NB4 (cell line): ENCODE data around the gene ZSCAN16.
A peak's percentile ranks its signal among the peaks of the same experiment; 100 is the strongest.
"Not testable (repeated sequence)": the region's sequence is repeated elsewhere in the genome, so short reads cannot be mapped to it uniquely, and the experiment has no call there.

Experiments
- DNase-seq: peaks from one replicate; pipeline ENCODE4 v3.0.0; 2010; ENCODE audit warnings: low read depth
- H3K4me3 ChIP-seq: one replicate; pipeline ENCODE4 v1.5.1; 2011; ENCODE audit warnings: mild to moderate bottlenecking, low read depth, low read length, moderate library complexity
- CTCF ChIP-seq: IDR thresholded peaks from one replicate; pipeline ENCODE4 v1.5.1; 2012; ENCODE audit warnings: low read depth, low read length
- MAX ChIP-seq: IDR thresholded peaks from 2 replicates; pipeline ENCODE4 v1.6.1; 2011; ENCODE audit warnings: low read depth, low read length
- MYC ChIP-seq: IDR thresholded peaks from 2 replicates; pipeline ENCODE4 v1.6.1; 2011; ENCODE audit warnings: low read depth, low read length
- POLR2A ChIP-seq: IDR thresholded peaks from 2 replicates; pipeline ENCODE4 v1.6.1; 2011; ENCODE audit warnings: mild to moderate bottlenecking; ENCODE audit not compliant: insufficient read length; ENCODE audit errors: extremely low read depth

ZSCAN16 gene

GRCh38 chr6:28124350-28124970 lies at the start of gene ZSCAN16:
Gene ZSCAN16, plus strand, starts transcription at chr6:28124609. Its CDS starts 835 bp downstream, at chr6:28125444.
- peak; percentile 89 for DNase-seq
- H3K4me3 ChIP-seq, result peak within 1 kb of the TSS; percentile 77
- TF ChIP-seq CTCF (no peak), POLR2A (peak; percentile 48), MAX (0 out of 2 replicates have a peak, but pooled peaks have one; percentile 30)

GRCh38 chr6:28078050-28078449 lies 46.4 kb upstream of the ZSCAN16 start:
- DNase-seq, result no peak
- H3K4me3 ChIP-seq, result no peak overlapping the region
- TF ChIP-seq CTCF (no peak), MAX (no peak), POLR2A (no peak), MYC (no peak)

- TF ChIP-seq MYC, result no peak
- TF ChIP-seq CTCF, result no peak
- no peak for TF ChIP-seq POLR2A
- DNase-seq, result peak; percentile 6
- no peak overlapping the region for H3K4me3 ChIP-seq
Measured at GRCh38 chr6:28078836-28079235, 45.6 kb upstream of the ZSCAN16 start.

- peak within 1 kb of the TSS; percentile 92 for H3K4me3 ChIP-seq
- DNase-seq, result not testable (repeated sequence)
Measured at GRCh38 chr6:28080381-28080630, 44.1 kb upstream of the ZSCAN16 start, which contains the start of gene ZNF165. Gene ZNF165, plus strand, starts transcription at chr6:28080568. Its CDS starts 4,913 bp downstream, at chr6:28085481.

- TF ChIP-seq MYC (peak; percentile 39), MAX (no peak), POLR2A (peak; percentile 20), CTCF (no peak)
- DNase-seq, result peak; percentile 98
- H3K4me3 ChIP-seq, result peak overlapping the region; percentile 92
Measured at GRCh38 chr6:28080631-28081485, 43.6 kb upstream of the ZSCAN16 start.

- DNase-seq, result peak; percentile 65
- no peak for TF ChIP-seq MYC
- 0 out of 2 replicates have a peak, but pooled peaks have one; percentile 17 for TF ChIP-seq MAX
- TF ChIP-seq POLR2A, result no peak
- H3K4me3 ChIP-seq, result peak overlapping the region; percentile 92
Measured at GRCh38 chr6:28081486-28081751, 43.0 kb upstream of the ZSCAN16 start.

GRCh38 chr6:28082939-28083338 lies 41.5 kb upstream of the ZSCAN16 start:
- H3K4me3 ChIP-seq, result no peak overlapping the region
- no peak for TF ChIP-seq MAX
- no peak for DNase-seq
